GM21825 (cell line): Measurements from ENCODE around the gene LAMB2.
A peak's percentile ranks its signal among the peaks of the same experiment; 100 is the strongest.

Experiments
- ATAC-seq: cut with Tn5 transposase; IDR thresholded peaks from one replicate; pipeline ENCODE4 v1.9.1; 2021; ENCODE audit warnings: mild to moderate bottlenecking, moderate library complexity; ENCODE audit not compliant: unreplicated experiment

LAMB2 gene

DNA sequence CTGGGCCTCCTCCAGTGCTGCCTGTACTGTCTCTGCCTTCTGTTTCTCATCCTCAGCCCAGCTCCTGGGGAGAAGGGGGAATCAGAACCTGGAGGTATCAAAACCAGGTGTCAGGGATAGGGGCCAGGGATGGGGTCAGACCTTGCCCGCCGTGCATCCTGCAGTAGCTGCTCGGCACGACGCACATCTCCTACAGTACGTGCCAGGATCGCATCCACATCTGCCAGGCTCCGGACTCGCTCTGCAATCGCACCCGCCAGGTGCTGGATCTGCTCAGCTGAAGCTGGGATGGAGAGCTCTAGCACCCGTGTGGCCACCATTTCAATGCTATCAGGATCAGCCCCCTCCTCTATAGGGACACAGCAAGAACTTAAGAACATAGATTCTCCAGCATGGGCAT, 10.8 kb downstream of the LAMB2 start:
- no peak for ATAC-seq

- ATAC-seq: no peak
These were observed 11.6 kb downstream of the LAMB2 start for GRCh38 chr3:49121132-49121736.

- ATAC-seq: peak; percentile 84
These were observed 12.3 kb downstream of the LAMB2 start, which contains the start of gene USP19 for GRCh38 chr3:49120438-49121131. USP19 (minus strand) TSS chr3:49120823; CDS start chr3:49119145, 1,678 bp downstream.

- peak; percentile 2 for ATAC-seq
These were observed 12.8 kb downstream of the LAMB2 start for GRCh38 chr3:49120096-49120437.

- no peak for ATAC-seq
These were observed 13.4 kb downstream of the LAMB2 start for GRCh38 chr3:49119439-49119838.

DNA sequence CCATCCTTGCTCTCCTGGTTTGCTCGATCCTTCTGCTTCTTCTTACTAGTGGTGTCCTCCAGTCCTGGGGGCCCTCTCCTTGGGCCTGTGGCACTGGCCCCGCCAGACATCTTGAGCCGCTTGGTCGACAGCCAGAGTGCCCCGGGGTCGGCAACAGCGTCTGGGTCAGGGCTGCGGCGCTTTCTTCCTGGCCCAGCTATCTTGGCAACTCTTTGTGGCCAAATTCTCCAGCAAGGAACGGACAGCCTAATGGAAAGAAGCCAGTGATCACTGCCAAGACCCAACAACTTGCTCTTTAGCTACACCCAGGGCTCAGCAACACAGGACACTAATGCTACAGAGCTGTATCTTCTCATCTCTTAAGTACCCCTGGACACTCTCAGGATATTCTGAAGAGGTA, 13.8 kb downstream of the LAMB2 start:
- no peak for ATAC-seq

DNA sequence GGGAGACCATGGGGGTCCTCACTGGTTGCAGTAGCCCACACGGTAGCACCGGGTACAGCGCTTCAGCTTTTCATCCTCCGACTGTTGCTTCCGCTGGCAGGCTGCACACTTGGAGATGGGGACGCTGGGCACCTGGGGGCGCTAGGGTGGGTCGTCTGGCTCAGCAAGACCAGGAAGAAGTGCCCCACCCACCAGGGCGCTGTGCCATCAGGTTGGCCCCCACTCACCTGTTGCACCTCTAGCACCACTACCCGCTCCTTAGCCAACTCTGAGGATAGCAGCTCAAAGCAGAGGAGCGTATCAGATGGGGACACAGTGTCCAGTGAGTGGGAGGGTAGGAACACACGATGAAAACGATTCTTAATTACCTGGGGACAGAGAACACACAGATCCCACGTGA, 20.6 kb downstream of the LAMB2 start:
- no peak for ATAC-seq

DNA sequence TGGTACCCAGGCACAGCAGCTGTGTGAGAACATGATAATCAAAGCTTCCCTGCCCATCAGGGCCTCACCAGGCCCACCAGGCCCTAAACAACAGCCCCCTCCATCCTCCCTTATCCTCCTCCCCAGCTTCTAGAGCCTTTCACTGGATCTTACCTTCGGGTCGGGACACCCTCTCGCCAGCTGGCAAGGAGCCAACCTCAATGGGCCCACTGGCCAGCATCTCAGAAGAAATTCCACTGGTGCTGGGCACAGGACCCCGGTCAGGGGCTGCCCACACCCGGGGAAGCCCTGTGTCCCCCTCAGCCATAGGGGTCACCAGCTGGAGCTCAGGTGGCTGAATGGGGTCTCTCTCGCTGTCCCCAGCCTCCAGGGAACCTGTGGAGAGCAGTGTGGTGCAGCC, 21.5 kb downstream of the LAMB2 start:
- ATAC-seq: no peak

GRCh38 chr3:49110780-49111179, 22.1 kb downstream of the LAMB2 start:
- ATAC-seq: no peak

DNA sequence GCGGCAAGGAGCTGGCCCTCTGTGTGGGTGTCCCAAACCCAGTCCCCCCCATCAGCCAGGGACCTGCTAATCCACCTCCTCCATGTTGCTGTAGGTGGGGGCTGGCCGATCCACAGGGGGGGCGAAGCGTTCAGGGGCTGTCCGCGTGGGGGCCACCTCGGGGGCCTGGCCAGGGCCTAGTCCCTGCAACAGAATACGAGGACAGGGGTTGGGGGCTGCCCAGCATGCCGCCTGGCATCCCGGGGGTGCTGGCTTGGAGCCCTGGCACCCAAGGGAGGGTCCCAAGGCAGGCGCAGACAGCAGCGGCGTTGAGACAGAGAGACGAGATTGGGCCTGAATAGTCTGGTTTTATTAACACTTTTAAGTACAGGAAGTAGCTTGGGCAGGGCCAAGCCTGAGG, 24.5 kb downstream of the LAMB2 start:
- no peak for ATAC-seq

- peak; percentile 89 for ATAC-seq
These were observed 28.2 kb downstream of the LAMB2 start, which contains the start of gene QARS1 for GRCh38 chr3:49104427-49105291. QARS1 (minus strand) TSS chr3:49104757; CDS start chr3:49104733, 24 bp downstream.

GRCh38 chr3:49104052-49104426, 28.8 kb downstream of the LAMB2 start:
- ATAC-seq: no peak

GRCh38 chr3:49100046-49100615, 32.7 kb downstream of the LAMB2 start:
- ATAC-seq: no peak

- no peak for ATAC-seq
These were observed 33.8 kb downstream of the LAMB2 start for GRCh38 chr3:49098910-49099630.

GRCh38 chr3:49098429-49098828, 34.4 kb downstream of the LAMB2 start:
- ATAC-seq: no peak

GRCh38 chr3:49093853-49094767, 38.7 kb downstream of the LAMB2 start, which contains the start of gene QRICH1:
QRICH1 (minus strand) TSS chr3:49094071; CDS start chr3:49077017, 17,054 bp downstream.
- ATAC-seq: peak; percentile 69

DNA sequence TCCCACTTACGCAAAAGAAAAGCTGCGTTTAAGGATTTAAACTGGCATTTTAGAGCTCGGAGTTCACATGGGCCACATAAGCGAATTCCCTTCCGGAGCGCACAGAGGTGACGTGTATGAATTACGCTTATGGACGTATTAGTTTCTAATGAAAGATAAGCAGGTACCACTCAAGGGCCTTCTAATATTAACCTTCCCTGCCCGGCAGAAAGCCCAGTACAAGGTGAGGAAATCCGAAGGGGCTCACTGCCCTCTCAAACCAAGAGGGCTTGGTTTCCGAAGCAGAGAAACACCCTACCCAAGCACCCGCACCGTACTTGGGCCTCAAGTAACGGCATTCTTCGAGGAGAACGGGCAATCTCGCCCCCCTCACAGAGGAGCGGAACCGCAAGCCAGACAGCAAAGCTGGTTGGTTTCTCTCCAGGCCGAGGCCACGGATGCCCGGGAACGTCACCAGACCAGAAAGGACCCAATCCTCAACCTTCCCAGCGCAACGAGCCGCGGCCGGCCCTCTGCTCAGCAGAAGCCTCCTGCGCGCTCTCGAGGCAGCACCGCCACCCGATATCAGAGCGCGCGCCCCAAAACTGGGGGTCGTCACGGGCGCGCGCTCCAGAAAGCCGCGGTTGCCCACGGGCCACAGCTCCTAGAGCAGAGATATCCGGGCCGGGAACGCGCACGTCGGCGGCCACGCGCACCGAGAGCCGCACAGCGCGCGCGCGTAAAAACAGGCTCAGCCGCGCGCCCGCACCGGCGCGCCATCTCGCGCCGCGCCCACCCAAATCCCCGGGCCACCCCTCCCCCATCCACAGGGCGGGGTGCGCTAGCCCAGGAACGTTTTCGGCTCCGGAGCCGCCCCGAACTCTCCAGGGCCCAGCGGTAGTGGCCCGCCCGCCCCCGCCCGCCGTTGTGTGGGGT, 39.7 kb downstream of the LAMB2 start:
- ATAC-seq: peak; percentile 35

- no peak for ATAC-seq
These were observed 51.4 kb downstream of the LAMB2 start for GRCh38 chr3:49081429-49081828.

GRCh38 chr3:49079270-49079669, 53.6 kb downstream of the LAMB2 start:
- no peak for ATAC-seq
